WTC11 (cell line): ENCODE measurements around the gene PARP12.

Experiments
- TF ChIP-seq, protein P1 (sequence below): sonication (generic); formaldehyde crosslinking; IDR thresholded peaks from 2 replicates; pipeline ENCODE4 v1.8.0; 2022; ENCODE audit warnings: mild to moderate bottlenecking, missing genetic modification reagents
- TF ChIP-seq, protein P2 (sequence below): sonication (generic); formaldehyde crosslinking; IDR thresholded peaks from 2 replicates; pipeline ENCODE4 v1.8.1; 2023; ENCODE audit warnings: mild to moderate bottlenecking, missing genetic modification reagents, borderline replicate concordance
- TF ChIP-seq, protein P3 (sequence below): fragments of 200-600 bp; IDR thresholded peaks from 2 replicates; pipeline ENCODE4 v1.8.0; 2022; ENCODE audit warnings: antibody characterized with exemption
- TF ChIP-seq, protein P4 (sequence below): sonication (generic); formaldehyde crosslinking; IDR thresholded peaks from 2 replicates; pipeline ENCODE4 v1.8.1; 2022; ENCODE audit warnings: low read depth, missing genetic modification reagents, borderline replicate concordance

DNA sequence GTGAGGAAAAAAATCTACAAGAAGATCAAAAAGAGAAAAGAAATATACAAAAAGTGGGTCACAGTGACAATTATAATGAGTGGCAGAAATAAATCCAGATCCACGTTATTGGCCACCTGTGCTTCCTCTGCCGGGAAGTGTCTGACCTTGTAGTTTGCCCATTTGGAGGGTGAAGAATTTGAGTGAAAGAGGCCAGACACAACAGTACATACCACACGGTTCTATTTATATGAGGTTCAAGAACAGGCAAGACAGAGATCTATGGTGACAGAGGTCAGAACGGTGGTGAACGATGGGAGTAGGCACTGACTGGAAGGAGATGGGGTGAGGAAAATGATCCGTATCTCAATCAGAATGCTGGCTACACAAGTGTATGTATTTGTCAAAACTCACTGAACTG is 17.1 kb downstream of the PARP12 start:
- TF ChIP-seq, protein P1, sequence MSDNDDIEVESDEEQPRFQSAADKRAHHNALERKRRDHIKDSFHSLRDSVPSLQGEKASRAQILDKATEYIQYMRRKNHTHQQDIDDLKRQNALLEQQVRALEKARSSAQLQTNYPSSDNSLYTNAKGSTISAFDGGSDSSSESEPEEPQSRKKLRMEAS, result no peak
- TF ChIP-seq, protein P2, sequence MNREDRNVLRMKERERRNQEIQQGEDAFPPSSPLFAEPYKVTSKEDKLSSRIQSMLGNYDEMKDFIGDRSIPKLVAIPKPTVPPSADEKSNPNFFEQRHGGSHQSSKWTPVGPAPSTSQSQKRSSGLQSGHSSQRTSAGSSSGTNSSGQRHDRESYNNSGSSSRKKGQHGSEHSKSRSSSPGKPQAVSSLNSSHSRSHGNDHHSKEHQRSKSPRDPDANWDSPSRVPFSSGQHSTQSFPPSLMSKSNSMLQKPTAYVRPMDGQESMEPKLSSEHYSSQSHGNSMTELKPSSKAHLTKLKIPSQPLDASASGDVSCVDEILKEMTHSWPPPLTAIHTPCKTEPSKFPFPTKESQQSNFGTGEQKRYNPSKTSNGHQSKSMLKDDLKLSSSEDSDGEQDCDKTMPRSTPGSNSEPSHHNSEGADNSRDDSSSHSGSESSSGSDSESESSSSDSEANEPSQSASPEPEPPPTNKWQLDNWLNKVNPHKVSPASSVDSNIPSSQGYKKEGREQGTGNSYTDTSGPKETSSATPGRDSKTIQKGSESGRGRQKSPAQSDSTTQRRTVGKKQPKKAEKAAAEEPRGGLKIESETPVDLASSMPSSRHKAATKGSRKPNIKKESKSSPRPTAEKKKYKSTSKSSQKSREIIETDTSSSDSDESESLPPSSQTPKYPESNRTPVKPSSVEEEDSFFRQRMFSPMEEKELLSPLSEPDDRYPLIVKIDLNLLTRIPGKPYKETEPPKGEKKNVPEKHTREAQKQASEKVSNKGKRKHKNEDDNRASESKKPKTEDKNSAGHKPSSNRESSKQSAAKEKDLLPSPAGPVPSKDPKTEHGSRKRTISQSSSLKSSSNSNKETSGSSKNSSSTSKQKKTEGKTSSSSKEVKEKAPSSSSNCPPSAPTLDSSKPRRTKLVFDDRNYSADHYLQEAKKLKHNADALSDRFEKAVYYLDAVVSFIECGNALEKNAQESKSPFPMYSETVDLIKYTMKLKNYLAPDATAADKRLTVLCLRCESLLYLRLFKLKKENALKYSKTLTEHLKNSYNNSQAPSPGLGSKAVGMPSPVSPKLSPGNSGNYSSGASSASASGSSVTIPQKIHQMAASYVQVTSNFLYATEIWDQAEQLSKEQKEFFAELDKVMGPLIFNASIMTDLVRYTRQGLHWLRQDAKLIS (CRISPR knock-in tag), result no peak
- TF ChIP-seq, protein P3, sequence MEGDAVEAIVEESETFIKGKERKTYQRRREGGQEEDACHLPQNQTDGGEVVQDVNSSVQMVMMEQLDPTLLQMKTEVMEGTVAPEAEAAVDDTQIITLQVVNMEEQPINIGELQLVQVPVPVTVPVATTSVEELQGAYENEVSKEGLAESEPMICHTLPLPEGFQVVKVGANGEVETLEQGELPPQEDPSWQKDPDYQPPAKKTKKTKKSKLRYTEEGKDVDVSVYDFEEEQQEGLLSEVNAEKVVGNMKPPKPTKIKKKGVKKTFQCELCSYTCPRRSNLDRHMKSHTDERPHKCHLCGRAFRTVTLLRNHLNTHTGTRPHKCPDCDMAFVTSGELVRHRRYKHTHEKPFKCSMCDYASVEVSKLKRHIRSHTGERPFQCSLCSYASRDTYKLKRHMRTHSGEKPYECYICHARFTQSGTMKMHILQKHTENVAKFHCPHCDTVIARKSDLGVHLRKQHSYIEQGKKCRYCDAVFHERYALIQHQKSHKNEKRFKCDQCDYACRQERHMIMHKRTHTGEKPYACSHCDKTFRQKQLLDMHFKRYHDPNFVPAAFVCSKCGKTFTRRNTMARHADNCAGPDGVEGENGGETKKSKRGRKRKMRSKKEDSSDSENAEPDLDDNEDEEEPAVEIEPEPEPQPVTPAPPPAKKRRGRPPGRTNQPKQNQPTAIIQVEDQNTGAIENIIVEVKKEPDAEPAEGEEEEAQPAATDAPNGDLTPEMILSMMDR, result no peak
- TF ChIP-seq, protein P4, sequence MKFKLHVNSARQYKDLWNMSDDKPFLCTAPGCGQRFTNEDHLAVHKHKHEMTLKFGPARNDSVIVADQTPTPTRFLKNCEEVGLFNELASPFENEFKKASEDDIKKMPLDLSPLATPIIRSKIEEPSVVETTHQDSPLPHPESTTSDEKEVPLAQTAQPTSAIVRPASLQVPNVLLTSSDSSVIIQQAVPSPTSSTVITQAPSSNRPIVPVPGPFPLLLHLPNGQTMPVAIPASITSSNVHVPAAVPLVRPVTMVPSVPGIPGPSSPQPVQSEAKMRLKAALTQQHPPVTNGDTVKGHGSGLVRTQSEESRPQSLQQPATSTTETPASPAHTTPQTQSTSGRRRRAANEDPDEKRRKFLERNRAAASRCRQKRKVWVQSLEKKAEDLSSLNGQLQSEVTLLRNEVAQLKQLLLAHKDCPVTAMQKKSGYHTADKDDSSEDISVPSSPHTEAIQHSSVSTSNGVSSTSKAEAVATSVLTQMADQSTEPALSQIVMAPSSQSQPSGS (CRISPR knock-in tag), result no peak
